HepG2 (cell line): ENCODE measurements around the gene CCDC87. TPM values are rescaled to one million over a fixed set of nuclear protein-coding genes. Genes with fewer than 3 reads are reported as not detected.

Experiments used
- KAT7 ChIP-seq: IDR thresholded peaks from 2 replicates; pipeline ENCODE4 v1.6.1; 2018; ENCODE audit warnings: borderline replicate concordance, missing compliant biosample characterization
- KLF12 ChIP-seq: sonication (generic); formaldehyde crosslinking; IDR thresholded peaks from 2 replicates; pipeline ENCODE4 v1.4.0; 2020; ENCODE audit warnings: missing genetic modification reagents, borderline replicate concordance
- NFE2L2 ChIP-seq: fragments of 150-350 bp; IDR thresholded peaks from 2 replicates; pipeline ENCODE4 v1.6.1; 2014; ENCODE audit warnings: low read length
- NR1H2 ChIP-seq: sonication (generic); formaldehyde crosslinking; IDR thresholded peaks from 2 replicates; pipeline ENCODE4 v1.8.1; 2022; ENCODE audit warnings: low read depth, missing genetic modification reagents, borderline replicate concordance
- SIN3A ChIP-seq: IDR thresholded peaks from 2 replicates; pipeline ENCODE4 v1.6.1; 2011; ENCODE audit warnings: low read depth, mild to moderate bottlenecking, control low read depth, low read length, borderline replicate concordance
- SMAD3 ChIP-seq: sonication (generic); formaldehyde crosslinking; IDR thresholded peaks from 2 replicates; pipeline ENCODE4 v1.4.0; 2020; ENCODE audit warnings: missing genetic modification reagents
- SNAPC2 ChIP-seq: sonication (generic); formaldehyde crosslinking; IDR thresholded peaks from 2 replicates; pipeline ENCODE4 v1.8.1; 2022; ENCODE audit warnings: mild to moderate bottlenecking, missing genetic modification reagents
- THYN1 ChIP-seq: sonication (generic); formaldehyde crosslinking; IDR thresholded peaks from 2 replicates; pipeline ENCODE4 v1.8.1; 2023; ENCODE audit warnings: low read depth, mild to moderate bottlenecking, moderate library complexity, missing genetic modification reagents, borderline replicate concordance
- ZFP82 ChIP-seq: sonication (generic); formaldehyde crosslinking; IDR thresholded peaks from 2 replicates; pipeline ENCODE4 v1.5.1; 2020; ENCODE audit warnings: mild to moderate bottlenecking, missing genetic modification reagents, borderline replicate concordance
- ZNF296 ChIP-seq: sonication (generic); formaldehyde crosslinking; conservative IDR thresholded peaks from 2 replicates; pipeline ENCODE4 v1.5.0; 2020; ENCODE audit warnings: mild to moderate bottlenecking, missing genetic modification reagents
- ZNF326 ChIP-seq: sonication (generic); formaldehyde crosslinking; IDR thresholded peaks from 2 replicates; pipeline ENCODE4 v1.4.0; 2020; ENCODE audit warnings: missing genetic modification reagents, borderline replicate concordance
- ZNF431 ChIP-seq: sonication (generic); formaldehyde crosslinking; IDR thresholded peaks from 2 replicates; pipeline ENCODE4 v1.9.0; 2022; ENCODE audit warnings: missing genetic modification reagents, low read depth, mild to moderate bottlenecking, borderline replicate concordance
- ZNF510 ChIP-seq: sonication (generic); formaldehyde crosslinking; IDR thresholded peaks from 2 replicates; pipeline ENCODE4 v1.4.0; 2020; ENCODE audit warnings: low read depth, mild to moderate bottlenecking, missing genetic modification reagents
- ZNF513 ChIP-seq: sonication (generic); formaldehyde crosslinking; conservative IDR thresholded peaks from 2 replicates; pipeline ENCODE4 v1.5.0; 2020; ENCODE audit warnings: missing genetic modification reagents
- ZNF549 ChIP-seq: sonication (generic); formaldehyde crosslinking; IDR thresholded peaks from 2 replicates; pipeline ENCODE4 v1.5.0; 2020; ENCODE audit warnings: missing genetic modification reagents
- ZNF772 ChIP-seq: sonication (generic); formaldehyde crosslinking; IDR thresholded peaks from 2 replicates; pipeline ENCODE4 v1.5.0; 2020; ENCODE audit warnings: mild to moderate bottlenecking, missing genetic modification reagents
- ZNF781 ChIP-seq: sonication (generic); formaldehyde crosslinking; IDR thresholded peaks from 2 replicates; pipeline ENCODE4 v1.5.1; 2020; ENCODE audit warnings: borderline replicate concordance, mild to moderate bottlenecking, missing genetic modification reagents; ENCODE audit errors: not compliant biosample characterization
- ZSCAN20 ChIP-seq: sonication (generic); formaldehyde crosslinking; IDR thresholded peaks from 2 replicates; pipeline ENCODE4 v1.4.0; 2020; ENCODE audit warnings: missing genetic modification reagents, mild to moderate bottlenecking, borderline replicate concordance
- polyA plus RNA-seq, 8 experiments: library from polyadenylated mRNA; depleted of rRNA in 3 of 8; stranded (reverse) in 7 of 8; unstranded in 1 of 8; fragments of >200 nt; fragmentation: Illumina TruSeq in 4 of 8; extraction: Trizol in 4 of 8; gene quantifications; 2 replicates each; pipeline versions ENCODE4 v1.2.1 to v1.2.3, GENCODE V29; 2011 to 2016; ENCODE audit warnings: low read depth in 4 of 8, missing spikeins in 1 of 8, mixed read lengths in 1 of 8; ENCODE audit not compliant: insufficient read depth in 1 of 8
- total RNA-seq, 5 experiments: library from RNA; depleted of rRNA; stranded (reverse); fragments of >200 nt; fragmentation: Illumina TruSeq; extraction: Trizol; gene quantifications; 2 replicates each; pipeline ENCODE4 v1.2.3, GENCODE V29; 2016; ENCODE audit warnings: low read depth in 1 of 5
- TF ChIP-seq, protein P1 (sequence below): sonication (generic); formaldehyde crosslinking; IDR thresholded peaks from 2 replicates; pipeline ENCODE4 v1.5.1; 2020; ENCODE audit warnings: missing genetic modification reagents, mild to moderate bottlenecking, borderline replicate concordance
- TF ChIP-seq, protein P2 (sequence below): sonication (generic); formaldehyde crosslinking; IDR thresholded peaks from 2 replicates; pipeline ENCODE4 v1.4.0; 2020; ENCODE audit warnings: missing genetic modification reagents, mild to moderate bottlenecking, borderline replicate concordance
- TF ChIP-seq, protein P3 (sequence below): sonication (generic); formaldehyde crosslinking; IDR thresholded peaks from 2 replicates; pipeline ENCODE4 v1.4.0; 2020; ENCODE audit warnings: missing genetic modification reagents, borderline replicate concordance

Gene CCDC87
- total and polyA plus RNA-seq, 2 of the 13 experiments (the other 11 are each of a cell fraction or from before 2014, with no cell fraction given): 0.05 to 0.42 TPM

- TF ChIP-seq NR1H2 (CRISPR knock-in tag) (0 out of 2 replicates have a peak, but pooled peaks have one; percentile 26), ZNF513 (CRISPR knock-in tag) (0 out of 2 replicates have a peak, but pooled peaks have one; percentile 65), ZNF431 (CRISPR knock-in tag) (no peak), ZNF772 (CRISPR knock-in tag) (peak; percentile 9; the same call in 1 of the 2 replicates), NFE2L2 (no peak), KLF12 (peak; percentile 92; the same call in 1 of the 2 replicates), THYN1 (CRISPR knock-in tag) (no peak), SMAD3 (CRISPR knock-in tag) (peak; percentile 37; the same call in 1 of the 2 replicates), ZNF296 (CRISPR knock-in tag) (0 out of 2 replicates have a peak, but pooled peaks have one; percentile 9), ZNF549 (peak; percentile 86; the same call in 1 of the 2 replicates), KAT7 (CRISPR knock-in tag) (no peak; the same call in 1 of the 2 replicates), ZNF510 (CRISPR knock-in tag) (peak; percentile 56; the same call in 1 of the 2 replicates), ZNF326 (CRISPR knock-in tag) (no peak), ZSCAN20 (CRISPR knock-in tag) (no peak), SIN3A (peak; percentile 80; the same call in 1 of the 2 replicates), SNAPC2 (peak; percentile 50; the same call in 1 of the 2 replicates), ZFP82 (no peak), ZNF781 (CRISPR knock-in tag) (peak; percentile 71)
- TF ChIP-seq, protein P1, sequence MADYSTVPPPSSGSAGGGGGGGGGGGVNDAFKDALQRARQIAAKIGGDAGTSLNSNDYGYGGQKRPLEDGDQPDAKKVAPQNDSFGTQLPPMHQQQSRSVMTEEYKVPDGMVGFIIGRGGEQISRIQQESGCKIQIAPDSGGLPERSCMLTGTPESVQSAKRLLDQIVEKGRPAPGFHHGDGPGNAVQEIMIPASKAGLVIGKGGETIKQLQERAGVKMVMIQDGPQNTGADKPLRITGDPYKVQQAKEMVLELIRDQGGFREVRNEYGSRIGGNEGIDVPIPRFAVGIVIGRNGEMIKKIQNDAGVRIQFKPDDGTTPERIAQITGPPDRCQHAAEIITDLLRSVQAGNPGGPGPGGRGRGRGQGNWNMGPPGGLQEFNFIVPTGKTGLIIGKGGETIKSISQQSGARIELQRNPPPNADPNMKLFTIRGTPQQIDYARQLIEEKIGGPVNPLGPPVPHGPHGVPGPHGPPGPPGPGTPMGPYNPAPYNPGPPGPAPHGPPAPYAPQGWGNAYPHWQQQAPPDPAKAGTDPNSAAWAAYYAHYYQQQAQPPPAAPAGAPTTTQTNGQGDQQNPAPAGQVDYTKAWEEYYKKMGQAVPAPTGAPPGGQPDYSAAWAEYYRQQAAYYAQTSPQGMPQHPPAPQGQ (CRISPR knock-in tag): no peak
- TF ChIP-seq, protein P2, sequence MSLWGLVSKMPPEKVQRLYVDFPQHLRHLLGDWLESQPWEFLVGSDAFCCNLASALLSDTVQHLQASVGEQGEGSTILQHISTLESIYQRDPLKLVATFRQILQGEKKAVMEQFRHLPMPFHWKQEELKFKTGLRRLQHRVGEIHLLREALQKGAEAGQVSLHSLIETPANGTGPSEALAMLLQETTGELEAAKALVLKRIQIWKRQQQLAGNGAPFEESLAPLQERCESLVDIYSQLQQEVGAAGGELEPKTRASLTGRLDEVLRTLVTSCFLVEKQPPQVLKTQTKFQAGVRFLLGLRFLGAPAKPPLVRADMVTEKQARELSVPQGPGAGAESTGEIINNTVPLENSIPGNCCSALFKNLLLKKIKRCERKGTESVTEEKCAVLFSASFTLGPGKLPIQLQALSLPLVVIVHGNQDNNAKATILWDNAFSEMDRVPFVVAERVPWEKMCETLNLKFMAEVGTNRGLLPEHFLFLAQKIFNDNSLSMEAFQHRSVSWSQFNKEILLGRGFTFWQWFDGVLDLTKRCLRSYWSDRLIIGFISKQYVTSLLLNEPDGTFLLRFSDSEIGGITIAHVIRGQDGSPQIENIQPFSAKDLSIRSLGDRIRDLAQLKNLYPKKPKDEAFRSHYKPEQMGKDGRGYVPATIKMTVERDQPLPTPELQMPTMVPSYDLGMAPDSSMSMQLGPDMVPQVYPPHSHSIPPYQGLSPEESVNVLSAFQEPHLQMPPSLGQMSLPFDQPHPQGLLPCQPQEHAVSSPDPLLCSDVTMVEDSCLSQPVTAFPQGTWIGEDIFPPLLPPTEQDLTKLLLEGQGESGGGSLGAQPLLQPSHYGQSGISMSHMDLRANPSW (CRISPR knock-in tag): no peak
- TF ChIP-seq, protein P3, sequence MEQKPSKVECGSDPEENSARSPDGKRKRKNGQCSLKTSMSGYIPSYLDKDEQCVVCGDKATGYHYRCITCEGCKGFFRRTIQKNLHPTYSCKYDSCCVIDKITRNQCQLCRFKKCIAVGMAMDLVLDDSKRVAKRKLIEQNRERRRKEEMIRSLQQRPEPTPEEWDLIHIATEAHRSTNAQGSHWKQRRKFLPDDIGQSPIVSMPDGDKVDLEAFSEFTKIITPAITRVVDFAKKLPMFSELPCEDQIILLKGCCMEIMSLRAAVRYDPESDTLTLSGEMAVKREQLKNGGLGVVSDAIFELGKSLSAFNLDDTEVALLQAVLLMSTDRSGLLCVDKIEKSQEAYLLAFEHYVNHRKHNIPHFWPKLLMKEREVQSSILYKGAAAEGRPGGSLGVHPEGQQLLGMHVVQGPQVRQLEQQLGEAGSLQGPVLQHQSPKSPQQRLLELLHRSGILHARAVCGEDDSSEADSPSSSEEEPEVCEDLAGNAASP: peak; percentile 60; the same call in 1 of the 2 replicates
Observed at GRCh38 chr11:66616379-66617154, 23.7 kb upstream of the CCDC87 start, which contains the start of gene RBM14 (continued).
